GM19351 (cell line): ENCODE measurements around the gene PAXX.

Source experiments
- ATAC-seq: cut with Tn5 transposase; IDR thresholded peaks from one replicate; pipeline ENCODE4 v1.9.1; 2021; ENCODE audit warnings: mild to moderate bottlenecking, moderate library complexity; ENCODE audit not compliant: unreplicated experiment

The PAXX gene

GRCh38 chr9:136952876-136953770, 39.1 kb upstream of the PAXX start:
- no peak for ATAC-seq

GRCh38 chr9:136953771-136954269, 38.4 kb upstream of the PAXX start:
- no peak for ATAC-seq

- no peak for ATAC-seq
Measured at GRCh38 chr9:136954270-136955083, 37.7 kb upstream of the PAXX start.

- no peak for ATAC-seq
Measured at GRCh38 chr9:136955202-136955942, 36.9 kb upstream of the PAXX start.

GRCh38 chr9:136955943-136956335, 36.3 kb upstream of the PAXX start:
- ATAC-seq = no peak

- no peak for ATAC-seq
Measured at GRCh38 chr9:136956604-136957003, 35.6 kb upstream of the PAXX start.

GRCh38 chr9:136957461-136957860, 34.8 kb upstream of the PAXX start:
- no peak for ATAC-seq

GRCh38 chr9:136957901-136958300, 34.3 kb upstream of the PAXX start:
- ATAC-seq = no peak

GRCh38 chr9:136958473-136958872, 33.7 kb upstream of the PAXX start:
- no peak for ATAC-seq

- ATAC-seq = no peak
Measured at GRCh38 chr9:136958898-136959850, 33.0 kb upstream of the PAXX start.

- ATAC-seq = no peak
Measured at GRCh38 chr9:136960212-136960937, 31.8 kb upstream of the PAXX start.

- ATAC-seq = no peak
Measured at GRCh38 chr9:136960938-136961275, 31.3 kb upstream of the PAXX start.

GRCh38 chr9:136961279-136962065, 30.8 kb upstream of the PAXX start:
- ATAC-seq = no peak

GRCh38 chr9:136962163-136962562, 30.1 kb upstream of the PAXX start:
- ATAC-seq = no peak

GRCh38 chr9:136962701-136963248, 29.4 kb upstream of the PAXX start:
- no peak for ATAC-seq

- no peak for ATAC-seq
Measured at GRCh38 chr9:136963341-136963740, 28.9 kb upstream of the PAXX start.

GRCh38 chr9:136963751-136964150, 28.5 kb upstream of the PAXX start:
- no peak for ATAC-seq

GRCh38 chr9:136964171-136964689, 28.0 kb upstream of the PAXX start:
- ATAC-seq = no peak
